HG03159 (cell line): ENCODE results near the gene VPS16.

Source experiments
- ATAC-seq: cut with Tn5 transposase; IDR thresholded peaks from one replicate; pipeline ENCODE4 v1.9.1; 2021; ENCODE audit warnings: mild to moderate bottlenecking, moderate library complexity; ENCODE audit not compliant: unreplicated experiment

The VPS16 gene

GRCh38 chr20:2867081-2867864, 26.7 kb downstream of the VPS16 start:
- no peak for ATAC-seq

- ATAC-seq = no peak
Measured at GRCh38 chr20:2869381-2869780, 28.8 kb downstream of the VPS16 start.

GRCh38 chr20:2871111-2871465, 30.5 kb downstream of the VPS16 start:
- no peak for ATAC-seq

- ATAC-seq = no peak
Measured at GRCh38 chr20:2871661-2872458, 31.3 kb downstream of the VPS16 start.

- peak; percentile 29 for ATAC-seq
Measured at GRCh38 chr20:2872459-2873009, 32.0 kb downstream of the VPS16 start.

- peak; percentile 89 for ATAC-seq
Measured at GRCh38 chr20:2873010-2873746, 32.6 kb downstream of the VPS16 start, which contains the start of gene PTPRA. Gene PTPRA (plus strand): TSS chr20:2873481. CDS start chr20:2964278, 90,797 bp downstream.

- no peak for ATAC-seq
Measured at GRCh38 chr20:2873747-2874041, 33.1 kb downstream of the VPS16 start.

GRCh38 chr20:2874456-2874855, 33.9 kb downstream of the VPS16 start:
- ATAC-seq = no peak

- ATAC-seq = no peak
Measured at GRCh38 chr20:2875690-2876203, 35.2 kb downstream of the VPS16 start.

- ATAC-seq = no peak
Measured at GRCh38 chr20:2878515-2878914, 38.0 kb downstream of the VPS16 start.

- ATAC-seq = no peak
Measured at GRCh38 chr20:2879146-2879545, 38.6 kb downstream of the VPS16 start.

- no peak for ATAC-seq
Measured at GRCh38 chr20:2880650-2881049, 40.1 kb downstream of the VPS16 start.

- ATAC-seq = no peak
Measured at GRCh38 chr20:2883726-2884637, 43.4 kb downstream of the VPS16 start.

GRCh38 chr20:2887715-2888114, 47.2 kb downstream of the VPS16 start:
- ATAC-seq = no peak

- ATAC-seq = no peak
Measured at GRCh38 chr20:2888224-2888955, 47.8 kb downstream of the VPS16 start.

GRCh38 chr20:2889209-2889608, 48.7 kb downstream of the VPS16 start:
- no peak for ATAC-seq

GRCh38 chr20:2889797-2890196, 49.3 kb downstream of the VPS16 start:
- ATAC-seq = no peak

GRCh38 chr20:2890742-2891141, 50.2 kb downstream of the VPS16 start:
- ATAC-seq = no peak

GRCh38 chr20:2891343-2891742, 50.8 kb downstream of the VPS16 start:
- no peak for ATAC-seq
